ENCODE results near the gene P2RY11.

The P2RY11 gene

GRCh38 chr19:10126213-10126639 lies 14.7 kb downstream of the P2RY11 start:
- no CpG with 5 or more reads among the region's 4 CpGs for WGBS, 2 donors (ENCODE audit: extremely low coverage in 2 of 2, insufficient read length in 2 of 2, insufficient replicate concordance in 1 of 2)
- Histone ChIP-seq H2BK5ac (ENCODE audit: low read length) (no peak overlapping the region), H2BK120ac (ENCODE audit: low read depth, low read length) (no peak overlapping the region), H3K27ac (replicated peaks; ENCODE audit: low read length) (no peak overlapping the region), H3K4me1 (ENCODE audit: control insufficient read depth in 2 of 2, insufficient read depth in 1 of 2, low read depth in 1 of 2, low read length in 2 of 2) (no peaks in the 10 kb centered on the region), H3K27me3 (ENCODE audit: control insufficient read depth in 3 of 3, insufficient read depth in 3 of 3, low read depth in 1 of 3, low read length in 3 of 3) (no peaks in the 10 kb centered on the region), H3K9me3 (replicated peaks in 1 of 2; ENCODE audit: control insufficient read depth in 2 of 2, insufficient read depth in 1 of 2, low read depth in 1 of 2, low read length in 2 of 2) (peaks cover 0 to 2% of the 10 kb centered on the region in 2 donors), H3K14ac (ENCODE audit: low read length) (no peak overlapping the region), H2BK12ac (ENCODE audit: low read length) (no peak overlapping the region), H2BK15ac (ENCODE audit: low read length) (no peak overlapping the region), H3K36me3 (replicated peaks in 1 of 2; ENCODE audit: control insufficient read depth in 2 of 2, insufficient read depth in 2 of 2, low read length in 2 of 2) (peaks cover 12 to 61% of the 10 kb centered on the region in 2 donors), H3K4me2 (ENCODE audit: insufficient read depth, low read length, poor library complexity, severe bottlenecking) (no peak overlapping the region), H3K18ac (ENCODE audit: low read length) (no peak overlapping the region), H3K4ac (ENCODE audit: low read length) (no peak overlapping the region), H4K91ac (ENCODE audit: low read depth, low read length, poor library complexity) (no peak overlapping the region), H4K8ac (ENCODE audit: low read depth, low read length) (no peak overlapping the region), H3K4me3 (ENCODE audit: low read length in 2 of 2) (no peak overlapping the region), H3K79me1 (ENCODE audit: low read depth, low read length) (no peaks in the 10 kb centered on the region), H3K23ac (ENCODE audit: low read depth, low read length, poor library complexity) (no peak overlapping the region), H2AFZ (ENCODE audit: low read length) (no peak overlapping the region), H3K9ac (ENCODE audit: low read depth, low read length, poor library complexity) (no peak overlapping the region), H2AK5ac (ENCODE audit: low read depth, low read length) (no peak overlapping the region)
- DNase-seq (ENCODE audit: low spot score), result no peak

- H4K8ac ChIP-seq (ENCODE audit: low read depth, low read length), result no peak overlapping the region
- no peak overlapping the region for H3K4me3 ChIP-seq (ENCODE audit: low read length in 2 of 2)
- H2BK12ac ChIP-seq (ENCODE audit: low read length), result no peak overlapping the region
- no peak overlapping the region for H3K4ac ChIP-seq (ENCODE audit: low read length)
- no peaks in the 10 kb centered on the region for H3K27me3 ChIP-seq (ENCODE audit: control insufficient read depth in 3 of 3, insufficient read depth in 3 of 3, low read depth in 1 of 3, low read length in 3 of 3)
- H3K4me2 ChIP-seq (ENCODE audit: insufficient read depth, low read length, poor library complexity, severe bottlenecking), result no peak overlapping the region
- H2BK5ac ChIP-seq (ENCODE audit: low read length), result no peak overlapping the region
- peaks cover 50 to 95% of the 10 kb centered on the region in 2 donors for H3K36me3 ChIP-seq (replicated peaks in 1 of 2; ENCODE audit: control insufficient read depth in 2 of 2, insufficient read depth in 2 of 2, low read length in 2 of 2)
- H3K27ac ChIP-seq (replicated peaks; ENCODE audit: low read length), result no peak overlapping the region
- H2AFZ ChIP-seq (ENCODE audit: low read length), result no peak overlapping the region
- no peak for DNase-seq (ENCODE audit: low spot score)
- no peak overlapping the region for H2BK15ac ChIP-seq (ENCODE audit: low read length)
- H3K9me3 ChIP-seq (replicated peaks in 1 of 2; ENCODE audit: control insufficient read depth in 2 of 2, insufficient read depth in 1 of 2, low read depth in 1 of 2, low read length in 2 of 2), result no peaks in the 10 kb centered on the region
- peaks cover 8% of the 10 kb centered on the region for H3K79me1 ChIP-seq (ENCODE audit: low read depth, low read length)
- no peak overlapping the region for H4K91ac ChIP-seq (ENCODE audit: low read depth, low read length, poor library complexity)
- no peaks in the 10 kb centered on the region for H3K4me1 ChIP-seq (ENCODE audit: control insufficient read depth in 2 of 2, insufficient read depth in 1 of 2, low read depth in 1 of 2, low read length in 2 of 2)
- no CpG with 5 or more reads among the region's 7 CpGs for WGBS, 2 donors (ENCODE audit: extremely low coverage in 2 of 2, insufficient read length in 2 of 2, insufficient replicate concordance in 1 of 2)
- H2BK120ac ChIP-seq (ENCODE audit: low read depth, low read length), result no peak overlapping the region
- no peak overlapping the region for H3K18ac ChIP-seq (ENCODE audit: low read length)
- H3K14ac ChIP-seq (ENCODE audit: low read length), result no peak overlapping the region
- peak overlapping the region; percentile 65 for H3K23ac ChIP-seq (ENCODE audit: low read depth, low read length, poor library complexity)
- H3K9ac ChIP-seq (ENCODE audit: low read depth, low read length, poor library complexity), result no peak overlapping the region
- H2AK5ac ChIP-seq (ENCODE audit: low read depth, low read length), result no peak overlapping the region
Measured at GRCh38 chr19:10132905-10133304, 21.4 kb downstream of the P2RY11 start.

DNA sequence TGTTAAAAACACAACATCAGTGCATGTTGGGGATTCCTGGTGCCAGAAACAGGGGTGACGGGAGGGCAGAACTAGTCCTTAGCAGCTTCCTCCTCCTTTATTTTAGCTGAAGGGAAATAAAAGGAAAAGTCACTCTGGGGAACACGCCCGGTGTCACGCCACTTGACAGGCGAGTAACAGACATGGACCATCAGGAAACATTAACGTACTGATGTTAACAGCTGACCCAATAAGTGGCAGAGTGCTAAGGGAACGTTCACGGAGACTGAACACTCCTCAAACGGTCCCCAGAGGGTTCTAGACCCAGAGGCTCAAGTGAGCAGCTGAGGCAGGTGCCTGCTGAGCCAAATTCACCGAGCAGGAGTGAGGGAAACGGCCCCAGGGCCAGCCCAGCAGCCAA lies 22.1 kb downstream of the P2RY11 start:
- H4K91ac ChIP-seq (ENCODE audit: low read depth, low read length, poor library complexity), result no peak overlapping the region
- no peak overlapping the region for H3K9ac ChIP-seq (ENCODE audit: low read depth, low read length, poor library complexity)
- peaks cover 55 to 96% of the 10 kb centered on the region in 2 donors for H3K36me3 ChIP-seq (replicated peaks in 1 of 2; ENCODE audit: control insufficient read depth in 2 of 2, insufficient read depth in 2 of 2, low read length in 2 of 2)
- peak overlapping the region in 1 of 2 donors; percentile 2 for H3K4me3 ChIP-seq (ENCODE audit: low read length in 2 of 2)
- no peaks in the 10 kb centered on the region for H3K4me1 ChIP-seq (ENCODE audit: control insufficient read depth in 2 of 2, insufficient read depth in 1 of 2, low read depth in 1 of 2, low read length in 2 of 2)
- peaks cover 10% of the 10 kb centered on the region for H3K79me1 ChIP-seq (ENCODE audit: low read depth, low read length)
- no peak overlapping the region for H4K8ac ChIP-seq (ENCODE audit: low read depth, low read length)
- peak overlapping the region; percentile 20 for H3K23ac ChIP-seq (ENCODE audit: low read depth, low read length, poor library complexity)
- H3K9me3 ChIP-seq (replicated peaks in 1 of 2; ENCODE audit: control insufficient read depth in 2 of 2, insufficient read depth in 1 of 2, low read depth in 1 of 2, low read length in 2 of 2), result no peaks in the 10 kb centered on the region
- H2AFZ ChIP-seq (ENCODE audit: low read length), result no peak overlapping the region
- no peak overlapping the region for H2AK5ac ChIP-seq (ENCODE audit: low read depth, low read length)
- WGBS, 2 donors (ENCODE audit: extremely low coverage in 2 of 2, insufficient read length in 2 of 2, insufficient replicate concordance in 1 of 2), result no CpG with 5 or more reads among the region's 11 CpGs
- no peaks in the 10 kb centered on the region for H3K27me3 ChIP-seq (ENCODE audit: control insufficient read depth in 3 of 3, insufficient read depth in 3 of 3, low read depth in 1 of 3, low read length in 3 of 3)
- H3K4me2 ChIP-seq (ENCODE audit: insufficient read depth, low read length, poor library complexity, severe bottlenecking), result no peak overlapping the region
- no peak overlapping the region for H2BK15ac ChIP-seq (ENCODE audit: low read length)
- no peak overlapping the region for H3K18ac ChIP-seq (ENCODE audit: low read length)
- DNase-seq (ENCODE audit: low spot score), result no peak
- H2BK12ac ChIP-seq (ENCODE audit: low read length), result no peak overlapping the region
- H2BK120ac ChIP-seq (ENCODE audit: low read depth, low read length), result no peak overlapping the region
- no peak overlapping the region for H3K14ac ChIP-seq (ENCODE audit: low read length)
- no peak overlapping the region for H3K27ac ChIP-seq (replicated peaks; ENCODE audit: low read length)
- no peak overlapping the region for H3K4ac ChIP-seq (ENCODE audit: low read length)
- H2BK5ac ChIP-seq (ENCODE audit: low read length), result peak overlapping the region; percentile 57

DNA sequence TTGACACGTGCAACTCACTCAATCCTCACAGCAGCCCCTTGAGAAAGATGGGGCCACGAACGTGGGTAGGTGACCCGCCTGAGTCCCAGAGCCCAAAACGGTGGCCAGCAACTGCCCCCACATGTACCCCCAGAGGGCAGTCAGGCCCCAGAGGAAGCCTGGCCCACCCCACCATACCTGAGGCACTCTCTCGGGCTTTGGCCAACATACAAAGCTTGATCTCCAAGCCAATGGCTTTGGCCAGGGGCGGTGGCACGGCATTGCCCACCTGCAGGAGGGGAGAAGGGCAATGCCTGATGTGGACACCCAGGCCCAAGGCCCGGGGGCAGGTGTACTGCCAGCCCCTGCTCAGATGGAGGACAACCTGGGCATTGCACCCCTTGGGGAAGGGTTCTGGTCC lies 22.5 kb downstream of the P2RY11 start:
- DNase-seq (ENCODE audit: low spot score), result no peak
- H3K9me3 ChIP-seq (replicated peaks in 1 of 2; ENCODE audit: control insufficient read depth in 2 of 2, insufficient read depth in 1 of 2, low read depth in 1 of 2, low read length in 2 of 2), result no peaks in the 10 kb centered on the region
- no peak overlapping the region for H2BK12ac ChIP-seq (ENCODE audit: low read length)
- peak overlapping the region; percentile 57 for H2BK5ac ChIP-seq (ENCODE audit: low read length)
- no peak overlapping the region for H3K14ac ChIP-seq (ENCODE audit: low read length)
- peaks cover 11% of the 10 kb centered on the region for H3K79me1 ChIP-seq (ENCODE audit: low read depth, low read length)
- no peak overlapping the region for H2AK5ac ChIP-seq (ENCODE audit: low read depth, low read length)
- H3K23ac ChIP-seq (ENCODE audit: low read depth, low read length, poor library complexity), result peak overlapping the region; percentile 20
- no peak overlapping the region for H2BK120ac ChIP-seq (ENCODE audit: low read depth, low read length)
- H3K9ac ChIP-seq (ENCODE audit: low read depth, low read length, poor library complexity), result no peak overlapping the region
- no peak overlapping the region for H3K18ac ChIP-seq (ENCODE audit: low read length)
- H3K4me1 ChIP-seq (ENCODE audit: control insufficient read depth in 2 of 2, insufficient read depth in 1 of 2, low read depth in 1 of 2, low read length in 2 of 2), result no peaks in the 10 kb centered on the region
- no CpG with 5 or more reads among the region's 9 CpGs for WGBS, 2 donors (ENCODE audit: extremely low coverage in 2 of 2, insufficient read length in 2 of 2, insufficient replicate concordance in 1 of 2)
- H3K4me2 ChIP-seq (ENCODE audit: insufficient read depth, low read length, poor library complexity, severe bottlenecking), result no peak overlapping the region
- peaks cover 60 to 96% of the 10 kb centered on the region in 2 donors for H3K36me3 ChIP-seq (replicated peaks in 1 of 2; ENCODE audit: control insufficient read depth in 2 of 2, insufficient read depth in 2 of 2, low read length in 2 of 2)
- no peak overlapping the region for H4K8ac ChIP-seq (ENCODE audit: low read depth, low read length)
- H2BK15ac ChIP-seq (ENCODE audit: low read length), result no peak overlapping the region
- H4K91ac ChIP-seq (ENCODE audit: low read depth, low read length, poor library complexity), result no peak overlapping the region
- no peak overlapping the region for H3K27ac ChIP-seq (replicated peaks; ENCODE audit: low read length)
- no peak overlapping the region for H3K4ac ChIP-seq (ENCODE audit: low read length)
- no peaks in the 10 kb centered on the region for H3K27me3 ChIP-seq (ENCODE audit: control insufficient read depth in 3 of 3, insufficient read depth in 3 of 3, low read depth in 1 of 3, low read length in 3 of 3)
- no peak overlapping the region for H3K4me3 ChIP-seq (ENCODE audit: low read length in 2 of 2)
- no peak overlapping the region for H2AFZ ChIP-seq (ENCODE audit: low read length)
